ENCODE results near the gene DNAJB14. TPM values are rescaled to one million over a fixed set of nuclear protein-coding genes. Genes with fewer than 3 reads are reported as not detected.

Gene DNAJB14
- total RNA-seq, 1 experiment from 2014 or later = 41.5 TPM

- H3K36me3 ChIP-seq (ENCODE audit: control insufficient read depth, insufficient read depth, low read length) = no peaks in the 10 kb centered on the region; the same call in 1 of the 2 replicates
- H3K27ac ChIP-seq (ENCODE audit: low read length) = no peak overlapping the region
- ChIA-PET CTCF (no interaction called here), POLR2A (no interaction called here)
- no peaks in the 10 kb centered on the region for H3K4me1 ChIP-seq (ENCODE audit: control insufficient read depth, insufficient read depth, low read length)
- intact Hi-C loops (cut with micrococcal nuclease; ENCODE audit: unreplicated experiment) = no loop called here
- DNase-seq (ENCODE audit: low read depth, low spot score) (no peak), ATAC-seq (no peak)
- TF ChIP-seq SIN3A (IDR thresholded peaks at IDR 0.05; ENCODE audit: borderline replicate concordance, insufficient read depth, low read depth, low read length) (no peak), REST (IDR thresholded peaks at IDR 0.05; ENCODE audit: insufficient read depth in 1 of 2, low read depth in 2 of 2, low read length in 1 of 2) (no peak), TCF7L2 (IDR thresholded peaks at IDR 0.05; ENCODE audit: low read depth, low read length) (no peak), CTCF (IDR thresholded peaks at IDR 0.05) (no peak), POLR2AphosphoS5 (IDR thresholded peaks at IDR 0.05; ENCODE audit: low read depth, low read length) (no peak)
- no TSS peak for BruUV-seq (replicated peaks)
- in situ Hi-C loops (cut with HindIII; ENCODE audit: low pct_unique_long_range_greater_than_20kb, low sequenced_read_pairs) = no loop called here
- H3K4me3 ChIP-seq (ENCODE audit: low read depth in 2 of 2, low read length in 2 of 2) = no peak overlapping the region
- no peaks in the 10 kb centered on the region; the same call in none of the 2 replicates for H3K27me3 ChIP-seq (ENCODE audit: control insufficient read depth, insufficient read depth, low read length)
- no peaks in the 10 kb centered on the region for H3K9me3 ChIP-seq (ENCODE audit: control insufficient read depth, insufficient read depth, low read depth, low read length)
Measured at GRCh38 chr4:99857307-99857706, 89.1 kb downstream of the DNAJB14 start.

- TF ChIP-seq REST (IDR thresholded peaks at IDR 0.05; ENCODE audit: insufficient read depth in 1 of 2, low read depth in 2 of 2, low read length in 1 of 2) = no peak
- in situ Hi-C loops (cut with HindIII; ENCODE audit: low pct_unique_long_range_greater_than_20kb, low sequenced_read_pairs) (no loop called here), intact Hi-C loops (cut with micrococcal nuclease; ENCODE audit: unreplicated experiment) (no loop called here)
- POLR2A ChIA-PET = no interaction called here
- Histone ChIP-seq H3K9me3 (ENCODE audit: control insufficient read depth, insufficient read depth, low read depth, low read length) (no peaks in the 10 kb centered on the region), H3K36me3 (ENCODE audit: control insufficient read depth, insufficient read depth, low read length) (no peaks in the 10 kb centered on the region; the same call in 1 of the 2 replicates), H3K4me3 (ENCODE audit: low read depth in 2 of 2, low read length in 2 of 2) (no peak overlapping the region), H3K27me3 (ENCODE audit: control insufficient read depth, insufficient read depth, low read length) (no peaks in the 10 kb centered on the region; the same call in none of the 2 replicates), H3K4me1 (ENCODE audit: control insufficient read depth, insufficient read depth, low read length) (no peaks in the 10 kb centered on the region), H3K27ac (ENCODE audit: low read length) (no peak overlapping the region)
- CTCF ChIA-PET = no interaction called here
- no peak for ATAC-seq
- no peak for DNase-seq (ENCODE audit: low read depth, low spot score)
- no TSS peak for BruUV-seq (replicated peaks)
Measured at GRCh38 chr4:99856166-99856565, 90.3 kb downstream of the DNAJB14 start.

Measured in Panc1 (cell line).